ENCODE data around the gene FOXN3.

GRCh38 chr14:89166633-89167032 is 250.4 kb downstream of the FOXN3 start:
- no peak for TF ChIP-seq GABPA (IDR thresholded peaks at IDR 0.05; ENCODE audit: low read depth)
- no peak for TF ChIP-seq CTCF (IDR thresholded peaks at IDR 0.05; ENCODE audit: insufficient read depth, low read length)
- TF ChIP-seq POLR2AphosphoS5 (IDR thresholded peaks at IDR 0.05; ENCODE audit: low read depth): no peak
- no peak for TF ChIP-seq REST (IDR thresholded peaks at IDR 0.05; ENCODE audit: insufficient replicate concordance, low read depth)

All from HL-60 (cell line).